ENCODE data around the gene MACROD1. TPM values are rescaled to one million over a fixed set of nuclear protein-coding genes. Genes with fewer than 3 reads are reported as not detected.
"Not testable (repeated sequence)": the region's sequence is repeated elsewhere in the genome, so short reads cannot be mapped to it uniquely, and the experiment has no call there.

MACROD1 gene
- total RNA-seq, 8 experiments from 2014 or later, result 10.2 to 47.7 (median 16.6) TPM

GRCh38 chr11:64180891-64181290 lies 15.0 kb upstream of the MACROD1 start:
- peak overlapping the region in 2 of 5 donors; percentile 15 to 26 for H3K4me3 ChIP-seq
- peaks cover 28 to 29% of the 10 kb centered on the region in 2 donors for H3K4me1 ChIP-seq (replicated peaks in 1 of 2)
- ATAC-seq (replicated peaks in 6 of 8), result no peak
- peak overlapping the region in 1 of 2 donors; percentile 60 for H3K27ac ChIP-seq
- 0 to 94% (median 72%) methylated on average over 1 to 5 of the region's 5 CpGs; no CpG with 5 or more reads in 4 of the 10 experiments for WGBS, 10 experiments
- in situ Hi-C loops (cut with MboI; ENCODE audit: low pct_unique_long_range_greater_than_20kb in 2 of 9, low sequenced_read_pairs in 9 of 9, unreplicated experiment in 9 of 9), result no loop called here

GRCh38 chr11:64178951-64179639 lies 13.2 kb upstream of the MACROD1 start:
- Histone ChIP-seq H3K4me1 (replicated peaks in 1 of 2) (peaks cover 25 to 26% of the 10 kb centered on the region in 2 donors), H3K27ac (no peak overlapping the region), H3K4me3 (no peak overlapping the region)
- no peak for ATAC-seq (replicated peaks in 6 of 8)
- in situ Hi-C loops (cut with MboI; ENCODE audit: low pct_unique_long_range_greater_than_20kb in 2 of 9, low sequenced_read_pairs in 9 of 9, unreplicated experiment in 9 of 9), result no loop called here
- WGBS, 10 experiments, result 80 to 100% (median 100%) methylated on average over 1 to 8 of the region's 12 CpGs; no CpG with 5 or more reads in 1 of the 10 experiments

- in situ Hi-C loops (cut with MboI; ENCODE audit: low pct_unique_long_range_greater_than_20kb in 2 of 9, low sequenced_read_pairs in 9 of 9, unreplicated experiment in 9 of 9), result no loop called here
- WGBS, 10 experiments, result 80 to 100% (median 93%) methylated on average over 1 of the region's 1 CpG; no CpG with 5 or more reads in 6 of the 10 experiments
- no peak for ATAC-seq (replicated peaks in 6 of 8)
- Histone ChIP-seq H3K27ac (no peak overlapping the region), H3K4me3 (no peak overlapping the region), H3K4me1 (replicated peaks in 1 of 2) (peaks cover 19 to 20% of the 10 kb centered on the region in 2 donors)
Observed at GRCh38 chr11:64178203-64178602, 12.3 kb upstream of the MACROD1 start.

GRCh38 chr11:64176751-64177150 lies 10.8 kb upstream of the MACROD1 start:
- Histone ChIP-seq H3K4me3 (no peak overlapping the region), H3K27ac (no peak overlapping the region), H3K4me1 (replicated peaks in 1 of 2) (peaks cover 12 to 15% of the 10 kb centered on the region in 2 donors)
- 74 to 100% (median 90%) methylated on average over 2 to 6 of the region's 8 CpGs; no CpG with 5 or more reads in 3 of the 10 experiments for WGBS, 10 experiments
- ATAC-seq (replicated peaks in 6 of 8), result no peak
- in situ Hi-C loops (cut with MboI; ENCODE audit: low pct_unique_long_range_greater_than_20kb in 2 of 9, low sequenced_read_pairs in 9 of 9, unreplicated experiment in 9 of 9), result no loop called here

GRCh38 chr11:64173616-64174355 lies 7.9 kb upstream of the MACROD1 start:
- Histone ChIP-seq H3K4me3 (no peak overlapping the region), H3K4me1 (replicated peaks in 1 of 2) (no peaks in the 10 kb centered on the region), H3K27ac (no peak overlapping the region)
- in situ Hi-C loops (cut with MboI; ENCODE audit: low pct_unique_long_range_greater_than_20kb in 2 of 9, low sequenced_read_pairs in 9 of 9, unreplicated experiment in 9 of 9), result loop anchor here in 7 of 9 experiments (25.0 kb wide), 2 partner anchors 186 to 336 kb away; partner anchors contain the start of genes MARK2 (in 7 of the 7) and OTUB1 (in 3 of the 7)
- WGBS, 10 experiments, result 64 to 100% (median 93%) methylated on average over 1 to 4 of the region's 4 CpGs; no CpG with 5 or more reads in 1 of the 10 experiments
- ATAC-seq (replicated peaks in 6 of 8), result no peak

- peaks cover under 1 to 3% of the 10 kb centered on the region in 2 donors for H3K4me1 ChIP-seq (replicated peaks in 1 of 2)
- in situ Hi-C loops (cut with MboI; ENCODE audit: low pct_unique_long_range_greater_than_20kb in 2 of 9, low sequenced_read_pairs in 9 of 9, unreplicated experiment in 9 of 9), result loop anchor here in 7 of 9 experiments (25.0 kb wide), 2 partner anchors 183 to 333 kb away; partner anchors contain the start of genes MARK2 (in 7 of the 7) and OTUB1 (in 3 of the 7)
- H3K27ac ChIP-seq, result no peak overlapping the region
- ATAC-seq (replicated peaks in 6 of 8), result no peak
- no peak overlapping the region for H3K4me3 ChIP-seq
- 80 to 100% (median 95%) methylated on average over 2 to 4 of the region's 4 CpGs; no CpG with 5 or more reads in 2 of the 10 experiments for WGBS, 10 experiments
Observed at GRCh38 chr11:64170419-64170818, 4.5 kb upstream of the MACROD1 start.

- peak; percentile 21 to 58 (median 40) for ATAC-seq (replicated peaks in 6 of 8)
- peak overlapping the region; percentile 45 to 66 (median 48) for H3K4me3 ChIP-seq
- in situ Hi-C loops (cut with MboI; ENCODE audit: low pct_unique_long_range_greater_than_20kb in 2 of 9, low sequenced_read_pairs in 9 of 9, unreplicated experiment in 9 of 9), result loop anchor here in 7 of 9 experiments (25.0 kb wide), 2 partner anchors 178 to 328 kb away; partner anchors contain the start of genes MARK2 (in 7 of the 7) and OTUB1 (in 3 of the 7)
- no CpG with 5 or more reads among the region's 32 CpGs for WGBS, 10 experiments
- peaks cover 12 to 15% of the 10 kb centered on the region in 2 donors for H3K4me1 ChIP-seq (replicated peaks in 1 of 2)
- no peak overlapping the region for H3K27ac ChIP-seq
Observed at GRCh38 chr11:64165481-64165841, 452 bp downstream of the MACROD1 start.

- in situ Hi-C loops (cut with MboI; ENCODE audit: low pct_unique_long_range_greater_than_20kb in 2 of 9, low sequenced_read_pairs in 9 of 9, unreplicated experiment in 9 of 9), result loop anchor here in 7 of 9 experiments (25.0 kb wide), 2 partner anchors 177 to 327 kb away; partner anchors contain the start of genes MARK2 (in 7 of the 7) and OTUB1 (in 3 of the 7)
- 20 to 66% (median 54%) methylated on average over 1 to 5 of the region's 20 CpGs; no CpG with 5 or more reads in 2 of the 10 experiments for WGBS, 10 experiments
- Histone ChIP-seq H3K4me1 (replicated peaks in 1 of 2) (peaks cover 12 to 15% of the 10 kb centered on the region in 2 donors), H3K4me3 (peak overlapping the region in 3 of 5 donors; percentile 45 to 49 (median 48)), H3K27ac (no peak overlapping the region)
- ATAC-seq (replicated peaks in 6 of 8), result peak in 3 of 8 experiments; percentile 3 to 22 (median 5)
Observed at GRCh38 chr11:64164392-64165312, 1.3 kb downstream of the MACROD1 start.

- no peak overlapping the region for H3K4me3 ChIP-seq
- 80 to 100% (median 100%) methylated on average over 1 to 4 of the region's 5 CpGs; no CpG with 5 or more reads in 6 of the 10 experiments for WGBS, 10 experiments
- in situ Hi-C loops (cut with MboI; ENCODE audit: low pct_unique_long_range_greater_than_20kb in 2 of 9, low sequenced_read_pairs in 9 of 9, unreplicated experiment in 9 of 9), result loop anchor here in 7 of 9 experiments (25.0 kb wide), 2 partner anchors 177 to 327 kb away; partner anchors contain the start of genes MARK2 (in 7 of the 7) and OTUB1 (in 3 of the 7)
- no peak for ATAC-seq (replicated peaks in 6 of 8)
- H3K27ac ChIP-seq, result no peak overlapping the region
- peaks cover 12 to 15% of the 10 kb centered on the region in 2 donors for H3K4me1 ChIP-seq (replicated peaks in 1 of 2)
Observed at GRCh38 chr11:64163951-64164350, 2.0 kb downstream of the MACROD1 start.

GRCh38 chr11:64162769-64163168 lies 3.1 kb downstream of the MACROD1 start:
- H3K4me1 ChIP-seq (replicated peaks in 1 of 2), result peaks cover 17 to 19% of the 10 kb centered on the region in 2 donors
- 50 to 100% (median 96%) methylated on average over 1 to 8 of the region's 16 CpGs; no CpG with 5 or more reads in 4 of the 10 experiments for WGBS, 10 experiments
- ATAC-seq (replicated peaks in 6 of 8); H3K27ac ChIP-seq; H3K4me3 ChIP-seq: not testable (repeated sequence)
- in situ Hi-C loops (cut with MboI; ENCODE audit: low pct_unique_long_range_greater_than_20kb in 2 of 9, low sequenced_read_pairs in 9 of 9, unreplicated experiment in 9 of 9), result loop anchor here in 7 of 9 experiments (25.0 kb wide), 2 partner anchors 175 to 325 kb away; partner anchors contain the start of genes MARK2 (in 7 of the 7) and OTUB1 (in 3 of the 7)

GRCh38 chr11:64161037-64161436 lies 4.9 kb downstream of the MACROD1 start:
- in situ Hi-C loops (cut with MboI; ENCODE audit: low pct_unique_long_range_greater_than_20kb in 2 of 9, low sequenced_read_pairs in 9 of 9, unreplicated experiment in 9 of 9), result loop anchor here in 7 of 9 experiments (25.0 kb wide), 2 partner anchors 174 to 324 kb away; partner anchors contain the start of genes MARK2 (in 7 of the 7) and OTUB1 (in 3 of the 7)

More at GRCh38 chr11:64161037-64161436, 4.9 kb downstream of the MACROD1 start:
- 85 to 100% (median 97%) methylated on average over 2 to 10 of the region's 10 CpGs; no CpG with 5 or more reads in 1 of the 10 experiments for WGBS, 10 experiments
- no peak overlapping the region for H3K4me3 ChIP-seq
- no peak for ATAC-seq (replicated peaks in 6 of 8)
- no peak overlapping the region for H3K27ac ChIP-seq
- peaks cover 23 to 27% of the 10 kb centered on the region in 2 donors for H3K4me1 ChIP-seq (replicated peaks in 1 of 2)
